Naive thymus-derived CD8-positive, alpha-beta T cell (primary cell): ENCODE results near the gene CLCNKA. TPM values are rescaled to one million over a fixed set of nuclear protein-coding genes. Genes with fewer than 3 reads are reported as not detected.
A peak's percentile ranks its signal among the peaks of the same experiment; 100 is the strongest.
"Not testable (repeated sequence)": the region's sequence is repeated elsewhere in the genome, so short reads cannot be mapped to it uniquely, and the experiment has no call there.

Experiments used
- ATAC-seq, 2 donors: fragments of 150-1000 bp; cut with Tn5 transposase in 1 of 2; sonication (Bioruptor Pico), chemical (Tn5 transposase) in 1 of 2; 1 replicate in 1 of 2; 2 replicates in 1 of 2; pipeline ENCODE4 v1.10.0; 2021; ENCODE audit warnings: mild to moderate bottlenecking in 2 of 2, moderate library complexity in 2 of 2
- POLR2A ChIA-PET: fragments of 350-600 bp; sonication (Branson Sonifier 250); formaldehyde crosslinking; loops from one replicate; lab custom pipeline; 2021; ENCODE audit warnings: antibody characterized with exemption; lab: Charles Lee
- DNase-seq, 10 donors: peaks; one replicate each; pipeline versions ENCODE4 v3.0.0 to v3.0.0-alpha.2; 2020 to 2022
- H3K27ac Mint-ChIP-seq, 10 donors: one replicate each; pipeline ENCODE4 v1.8.0; 2020 to 2022; ENCODE audit warnings: mild to moderate bottlenecking in 10 of 10, mixed read lengths in 10 of 10, moderate library complexity in 4 of 10, inconsistent platforms in 1 of 10
- H3K27me3 Mint-ChIP-seq, 5 donors: one replicate each; pipeline ENCODE4 v1.8.0; 2021 to 2022; ENCODE audit warnings: mixed read lengths in 5 of 5
- H3K36me3 Mint-ChIP-seq, 3 donors: one replicate each; pipeline ENCODE4 v1.8.0; 2020 to 2022; ENCODE audit warnings: mixed read lengths in 3 of 3, mild to moderate bottlenecking in 2 of 3, inconsistent platforms in 1 of 3
- H3K4me1 Mint-ChIP-seq, 4 donors: one replicate each; pipeline ENCODE4 v1.8.0; 2021 to 2022; ENCODE audit warnings: mixed read lengths in 4 of 4
- H3K4me3 Mint-ChIP-seq, 10 donors: one replicate each; pipeline ENCODE4 v1.8.0; 2020 to 2022; ENCODE audit warnings: mild to moderate bottlenecking in 10 of 10, mixed read lengths in 10 of 10, moderate library complexity in 6 of 10, inconsistent platforms in 1 of 10
- H3K9me3 Mint-ChIP-seq, 9 donors: one replicate each; pipeline ENCODE4 v1.8.0; 2020 to 2022; ENCODE audit warnings: mixed read lengths in 9 of 9, mild to moderate bottlenecking in 3 of 9, inconsistent platforms in 1 of 9, moderate library complexity in 1 of 9
- polyA plus RNA-seq, 3 donors: library from polyadenylated mRNA; unstranded; fragments of 300-500 nt; fragmentation: Illumina TruSeq; gene quantifications; one replicate each; pipeline ENCODE4 v1.2.3, GENCODE V29; 2021
- total RNA-seq, 8 experiments: library from RNA in 2 of 8; stranded (reverse) in 2 of 8; gene quantifications; one replicate each; pipeline ENCODE4 v1.2.3 and lab custom pipeline; 2021 to 2026

Gene CLCNKA
- total and polyA plus RNA-seq, 5 experiments from 2014 or later: not detected

GRCh38 chr1:16053781-16054502 lies 32.1 kb downstream of the CLCNKA start:
- Mint-ChIP-seq H3K36me3 (no peaks in the 10 kb centered on the region), H3K4me3 (no peak overlapping the region), H3K27ac (no peak overlapping the region), H3K9me3 (no peaks in the 10 kb centered on the region), H3K4me1 (peaks cover 0 to 16% (median 7%) of the 10 kb centered on the region in 4 donors), H3K27me3 (peaks cover 0 to 25% (median 13%) of the 10 kb centered on the region in 5 donors)
- DNase-seq: no peak
- POLR2A ChIA-PET: interaction anchor here (0.5 to 0.6 kb wide), 2 partner anchors 46 to 117 kb away, joined by 3 read pairs; no protein-coding TSS in a partner anchor
- no peak for ATAC-seq

- Mint-ChIP-seq H3K9me3 (no peaks in the 10 kb centered on the region), H3K4me1 (peaks cover 0 to 10% (median 6%) of the 10 kb centered on the region in 4 donors), H3K36me3 (no peaks in the 10 kb centered on the region), H3K27me3 (peaks cover 0 to 21% (median 7%) of the 10 kb centered on the region in 5 donors), H3K4me3 (no peak overlapping the region), H3K27ac (no peak overlapping the region)
- POLR2A ChIA-PET: interaction anchor here (0.5 to 0.6 kb wide), 2 partner anchors 47 to 116 kb away, joined by 3 read pairs; no protein-coding TSS in a partner anchor
- ATAC-seq (no peak), DNase-seq (no peak)
Measured at GRCh38 chr1:16054598-16055540, 33.0 kb downstream of the CLCNKA start.

GRCh38 chr1:16055613-16056520 lies 34.0 kb downstream of the CLCNKA start:
- Mint-ChIP-seq H3K4me3 (no peak overlapping the region), H3K36me3 (no peaks in the 10 kb centered on the region), H3K9me3 (no peaks in the 10 kb centered on the region), H3K27me3 (peaks cover 1 to 15% (median 4%) of the 10 kb centered on the region in 5 donors), H3K4me1 (peaks cover 0 to 7% (median 6%) of the 10 kb centered on the region in 4 donors), H3K27ac (peak overlapping the region in 3 of 10 donors; percentile 13 to 77 (median 63))
- POLR2A ChIA-PET: no interaction called here
- DNase-seq: peak; percentile 58 to 92 (median 80)
- ATAC-seq: peak; percentile 98 to 99

GRCh38 chr1:16056521-16056912 lies 34.7 kb downstream of the CLCNKA start:
- H3K36me3 Mint-ChIP-seq, H3K27ac Mint-ChIP-seq, H3K4me3 Mint-ChIP-seq, DNase-seq, H3K27me3 Mint-ChIP-seq, H3K9me3 Mint-ChIP-seq, H3K4me1 Mint-ChIP-seq, ATAC-seq: not testable (repeated sequence)
- POLR2A ChIA-PET: interaction anchor here (0.6 kb wide), 1 partner anchor 265 kb away, joined by 3 read pairs; no protein-coding TSS in a partner anchor

GRCh38 chr1:16057314-16057915 lies 35.6 kb downstream of the CLCNKA start:
- not testable (repeated sequence) for H3K36me3 Mint-ChIP-seq, H3K27ac Mint-ChIP-seq, H3K27me3 Mint-ChIP-seq, DNase-seq, H3K4me3 Mint-ChIP-seq, ATAC-seq, H3K9me3 Mint-ChIP-seq, H3K4me1 Mint-ChIP-seq
- POLR2A ChIA-PET: interaction anchor here (0.7 kb wide), 1 partner anchor 129 kb away, joined by 5 read pairs; no protein-coding TSS in a partner anchor

GRCh38 chr1:16058394-16059120 lies 36.7 kb downstream of the CLCNKA start:
- H3K27me3 Mint-ChIP-seq, H3K9me3 Mint-ChIP-seq, ATAC-seq, DNase-seq, H3K4me3 Mint-ChIP-seq, H3K36me3 Mint-ChIP-seq, H3K4me1 Mint-ChIP-seq, H3K27ac Mint-ChIP-seq, POLR2A ChIA-PET: not testable (repeated sequence)

- Mint-ChIP-seq H3K27me3 (peaks cover 1 to 27% (median 10%) of the 10 kb centered on the region in 5 donors), H3K4me3 (no peak overlapping the region), H3K9me3 (no peaks in the 10 kb centered on the region), H3K27ac (no peak overlapping the region), H3K4me1 (peaks cover 6 to 19% (median 10%) of the 10 kb centered on the region in 4 donors), H3K36me3 (no peaks in the 10 kb centered on the region)
- no peak for DNase-seq
- POLR2A ChIA-PET: no interaction called here
- no peak for ATAC-seq
Measured at GRCh38 chr1:16061266-16061665, 39.4 kb downstream of the CLCNKA start.

- H3K27ac Mint-ChIP-seq, H3K9me3 Mint-ChIP-seq, H3K4me3 Mint-ChIP-seq, POLR2A ChIA-PET, ATAC-seq, DNase-seq, H3K36me3 Mint-ChIP-seq: not testable (repeated sequence)
- peaks cover 6 to 18% (median 10%) of the 10 kb centered on the region in 4 donors for H3K4me1 Mint-ChIP-seq
- H3K27me3 Mint-ChIP-seq: peaks cover 1 to 27% (median 10%) of the 10 kb centered on the region in 5 donors
Measured at GRCh38 chr1:16061989-16062686, 40.3 kb downstream of the CLCNKA start.

GRCh38 chr1:16062687-16063075 lies 40.8 kb downstream of the CLCNKA start:
- H3K36me3 Mint-ChIP-seq, POLR2A ChIA-PET, H3K9me3 Mint-ChIP-seq, DNase-seq, H3K4me3 Mint-ChIP-seq, ATAC-seq, H3K27ac Mint-ChIP-seq: not testable (repeated sequence)
- H3K4me1 Mint-ChIP-seq: peaks cover 6 to 18% (median 10%) of the 10 kb centered on the region in 4 donors
- H3K27me3 Mint-ChIP-seq: peaks cover 1 to 22% (median 15%) of the 10 kb centered on the region in 5 donors

- H3K36me3 Mint-ChIP-seq: no peaks in the 10 kb centered on the region
- H3K4me1 Mint-ChIP-seq: peaks cover 6 to 18% (median 10%) of the 10 kb centered on the region in 4 donors
- H3K27me3 Mint-ChIP-seq: peaks cover 1 to 21% (median 15%) of the 10 kb centered on the region in 5 donors
- ATAC-seq (no peak), DNase-seq (no peak)
- H3K27ac Mint-ChIP-seq: no peak overlapping the region
- POLR2A ChIA-PET: no interaction called here
- H3K9me3 Mint-ChIP-seq: no peaks in the 10 kb centered on the region
- no peak overlapping the region for H3K4me3 Mint-ChIP-seq
Measured at GRCh38 chr1:16063226-16063829, 41.5 kb downstream of the CLCNKA start.
